NCI-H1417 (cell line): ENCODE measurements around the gene RAPGEF4.
"Not testable (repeated sequence)": the region's sequence is repeated elsewhere in the genome, so short reads cannot be mapped to it uniquely, and the experiment has no call there.

ENCODE experiments used
- DNase-seq, 3 experiments: peaks; one replicate each; lab custom pipeline; 2025; lab: John Stamatoyannopoulos, UW

RAPGEF4 gene

GRCh38 chr2:173034143-173034542 is 298.5 kb downstream of the RAPGEF4 start:
- DNase-seq = no peak

DNA sequence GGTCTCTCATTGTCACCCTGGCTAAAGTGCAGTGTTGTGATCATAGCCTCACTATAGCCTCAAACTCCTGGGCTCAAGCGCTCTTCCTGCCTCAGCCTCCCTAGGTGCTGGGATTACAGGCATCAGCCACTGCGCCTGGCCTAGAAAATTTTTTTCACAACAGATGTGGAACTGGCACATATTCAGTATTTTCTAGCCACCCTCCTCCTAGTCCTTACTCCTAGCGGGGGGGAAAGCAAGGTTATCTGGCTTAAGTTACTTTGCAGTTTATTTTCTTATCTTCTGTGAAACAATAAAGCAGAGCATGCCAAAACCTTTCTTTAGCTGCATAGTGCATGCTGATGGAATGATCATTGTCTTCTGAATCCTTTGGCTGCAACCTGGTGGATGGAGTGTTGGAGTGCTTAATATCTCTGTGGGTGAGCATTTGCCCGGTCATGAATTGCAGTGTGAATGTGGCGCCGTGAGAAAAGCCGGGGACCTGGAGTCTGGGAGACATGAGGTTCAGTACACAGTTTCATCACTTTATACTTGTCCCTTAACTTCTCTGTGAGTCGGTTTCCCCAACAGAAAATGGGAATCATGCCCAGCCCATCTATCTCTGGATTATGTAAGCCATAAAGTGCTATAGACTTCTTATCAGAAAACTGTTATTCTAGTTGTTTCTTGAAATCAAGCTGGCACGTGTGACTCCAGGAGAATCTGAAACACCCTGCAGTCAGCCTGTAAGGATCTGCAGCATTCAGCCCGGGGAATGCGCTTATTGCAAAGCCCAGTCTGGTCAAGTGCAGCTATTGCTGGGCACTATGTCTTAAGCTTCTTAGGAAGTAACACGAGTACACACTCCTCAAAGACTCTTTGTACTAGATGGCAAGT is 301.8 kb downstream of the RAPGEF4 start:
- DNase-seq = no peak

- DNase-seq = not testable (repeated sequence)
These were observed 302.6 kb downstream of the RAPGEF4 start for GRCh38 chr2:173038257-173038656.

GRCh38 chr2:173040729-173041128 is 305.1 kb downstream of the RAPGEF4 start:
- no peak for DNase-seq

DNA sequence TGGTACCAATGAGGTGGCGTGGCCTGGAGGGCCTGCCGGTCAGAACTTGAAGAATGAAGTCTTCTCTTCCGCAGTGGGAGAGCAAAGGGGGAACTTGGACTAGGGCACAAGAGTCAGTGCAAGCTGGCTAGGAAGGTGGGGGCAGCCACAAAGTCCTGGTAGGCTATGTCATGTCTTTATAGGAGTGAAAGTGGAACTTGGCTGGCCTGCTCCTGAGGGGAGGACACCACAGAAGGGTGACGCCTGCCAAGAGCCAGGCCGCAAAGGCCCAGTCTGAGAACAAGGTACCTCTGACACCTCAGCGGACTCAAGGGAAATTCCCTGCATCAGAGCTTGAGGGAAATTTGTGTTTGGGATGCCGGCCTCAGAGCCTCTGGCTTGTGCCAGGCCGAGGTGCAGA is 307.8 kb downstream of the RAPGEF4 start:
- DNase-seq = no peak

DNA sequence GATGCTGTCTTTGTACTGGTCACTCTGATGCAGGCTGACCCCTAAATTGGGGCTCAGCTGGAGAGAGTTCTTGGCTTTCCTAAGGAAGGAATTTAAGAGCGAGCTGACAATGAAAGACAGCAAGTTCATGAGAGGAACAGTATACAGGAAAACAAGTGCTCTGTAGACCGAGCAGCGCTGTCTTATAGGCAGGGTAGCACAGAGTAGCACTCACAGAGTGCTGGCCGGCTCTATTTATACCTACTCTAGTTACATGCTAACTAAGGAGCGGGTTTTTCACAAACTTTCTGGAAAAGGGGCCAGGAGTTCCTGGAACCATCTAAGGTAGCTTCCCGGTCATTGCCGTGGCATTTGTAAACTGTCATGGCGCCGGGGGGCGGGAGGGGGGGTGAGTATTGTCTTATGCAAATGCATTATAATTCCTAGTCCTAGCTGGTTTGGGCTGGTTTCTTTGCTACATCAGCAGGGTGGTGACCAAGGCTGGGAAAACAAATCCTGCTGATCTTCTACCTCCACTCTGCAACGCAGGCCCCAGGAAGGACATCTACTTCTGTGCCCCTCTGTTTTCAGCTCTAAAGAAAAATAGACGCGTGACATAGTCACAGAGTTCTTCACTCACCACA is 308.4 kb downstream of the RAPGEF4 start:
- no peak for DNase-seq

DNA sequence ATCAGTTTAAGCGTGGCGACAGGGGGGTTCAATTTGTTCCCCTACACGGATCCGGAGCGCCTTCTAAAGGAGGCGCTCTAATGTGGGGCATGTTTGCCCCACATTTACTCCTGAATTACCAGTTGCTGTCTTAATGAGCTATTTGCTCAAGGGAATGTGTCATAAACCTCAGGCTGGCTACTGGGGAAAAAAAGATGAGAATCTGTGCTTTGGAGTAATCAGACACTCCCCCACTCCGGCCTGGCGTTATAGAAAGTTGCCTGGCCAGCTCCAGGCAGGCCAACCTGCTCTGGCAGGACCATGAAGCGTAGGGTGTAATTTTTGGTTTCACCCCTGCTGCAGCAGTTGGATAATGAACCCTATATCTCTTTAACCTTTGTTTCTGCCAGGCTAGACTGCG is 309.0 kb downstream of the RAPGEF4 start:
- no peak for DNase-seq

DNA sequence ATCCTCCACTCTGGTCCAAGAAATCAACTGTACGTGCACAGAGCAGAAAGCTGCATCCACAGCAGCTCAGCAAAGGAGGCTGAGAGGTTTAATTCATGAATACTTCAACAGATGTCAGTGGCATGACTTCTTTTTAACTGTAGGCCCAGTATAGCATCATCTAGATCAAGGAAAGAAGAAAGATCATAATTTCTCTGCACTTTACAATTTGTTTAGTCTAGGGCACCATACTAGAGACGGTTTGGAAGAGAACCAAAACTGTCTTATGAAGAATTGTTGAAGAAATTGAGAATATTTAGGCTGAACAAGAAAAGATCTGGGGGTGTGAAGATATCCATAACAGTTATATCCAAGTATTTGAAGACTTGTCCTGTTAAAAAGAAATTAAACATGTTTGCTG is 309.5 kb downstream of the RAPGEF4 start:
- no peak for DNase-seq

- no peak for DNase-seq
These were observed 312.9 kb downstream of the RAPGEF4 start for GRCh38 chr2:173048522-173048896.

DNA sequence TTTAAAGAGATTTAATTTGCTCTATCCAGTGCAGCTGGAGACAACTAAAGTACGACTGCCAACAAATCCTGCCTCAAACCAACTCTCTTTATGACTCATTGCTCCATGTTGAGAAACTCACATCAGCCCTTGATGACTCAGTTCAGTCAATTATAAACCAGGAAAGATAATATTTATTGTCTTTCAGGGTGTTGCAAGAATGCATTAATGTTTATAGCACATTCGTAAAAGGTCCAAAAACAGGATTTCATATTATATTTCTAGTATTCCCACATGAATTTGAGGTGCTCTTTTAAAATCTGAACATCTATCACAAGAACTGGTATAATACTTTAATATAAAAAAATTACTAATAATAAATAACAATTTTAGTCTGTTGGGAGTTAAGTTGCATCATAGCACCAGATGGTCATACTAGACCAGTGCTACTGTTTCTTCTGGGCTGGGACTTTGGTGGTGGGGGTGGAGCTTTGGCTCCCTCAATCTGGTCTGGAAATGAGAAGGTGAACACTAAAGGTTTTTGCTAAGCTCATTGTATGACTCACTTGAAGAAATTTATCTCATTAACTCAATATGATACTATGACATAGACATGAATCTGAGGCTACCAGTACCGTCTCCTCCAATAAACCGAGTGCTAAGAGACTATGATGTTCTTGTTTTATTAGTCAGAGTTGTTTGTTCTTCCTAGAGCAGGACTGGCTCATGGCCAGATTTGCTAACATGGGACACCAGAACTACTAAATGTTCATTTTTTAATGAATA is 313.4 kb downstream of the RAPGEF4 start:
- DNase-seq = peak in 1 of 3 experiments; percentile 4

GRCh38 chr2:173049831-173050230 is 314.2 kb downstream of the RAPGEF4 start:
- DNase-seq = peak in 1 of 3 experiments; percentile 16

DNA sequence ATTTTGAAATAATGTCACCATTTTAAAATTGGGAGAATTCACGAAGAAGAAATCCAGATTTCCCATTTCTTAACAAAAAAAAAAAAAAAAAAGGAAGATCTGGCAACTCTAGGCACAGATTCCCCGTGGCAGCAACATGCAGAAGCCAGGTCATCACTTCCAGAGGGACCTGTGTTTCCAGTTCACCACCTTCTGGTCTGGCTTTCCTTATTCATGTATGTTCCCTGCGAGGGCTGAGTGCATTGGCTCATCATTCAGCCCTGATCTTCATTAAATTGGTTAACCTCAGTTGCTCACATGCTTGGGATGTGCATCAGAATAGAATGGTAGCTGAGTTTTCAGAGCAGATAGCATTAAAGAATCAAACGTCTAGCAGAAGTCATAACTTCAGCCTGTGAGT is 315.0 kb downstream of the RAPGEF4 start:
- DNase-seq = no peak

DNA sequence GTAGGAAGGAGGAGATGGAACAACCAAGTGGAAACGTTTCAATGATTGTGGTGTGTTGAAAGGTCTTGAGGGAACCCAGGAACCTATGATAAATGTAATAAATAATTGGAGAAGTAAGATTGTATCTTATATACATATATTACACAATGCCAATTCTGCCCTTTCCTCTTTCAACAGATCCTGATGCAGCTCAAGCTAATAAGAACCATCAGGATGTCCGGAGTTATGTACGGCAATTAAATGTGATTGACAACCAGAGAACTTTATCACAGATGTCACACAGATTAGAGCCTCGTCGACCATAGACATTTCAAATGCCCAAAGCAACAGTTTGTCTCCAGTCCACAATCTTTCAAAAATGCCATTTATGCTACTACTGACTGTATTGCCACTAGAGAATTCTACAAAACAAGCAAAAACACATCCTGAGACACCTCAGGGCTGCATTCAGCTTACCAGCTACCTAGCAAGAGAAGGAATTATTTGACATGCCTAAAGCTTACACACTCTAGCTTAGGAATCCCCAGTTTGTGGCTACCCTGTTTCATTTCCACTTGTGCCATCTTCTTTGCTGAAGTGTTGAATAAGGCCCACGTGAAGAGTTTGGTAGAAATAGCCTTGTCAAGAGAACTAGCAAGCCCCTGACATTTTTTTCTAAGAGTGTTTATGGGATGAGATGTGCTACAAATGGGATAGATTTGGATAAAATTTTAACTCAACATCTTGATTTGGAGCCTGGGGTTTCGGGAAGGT is 316.0 kb downstream of the RAPGEF4 start:
- no peak for DNase-seq

DNA sequence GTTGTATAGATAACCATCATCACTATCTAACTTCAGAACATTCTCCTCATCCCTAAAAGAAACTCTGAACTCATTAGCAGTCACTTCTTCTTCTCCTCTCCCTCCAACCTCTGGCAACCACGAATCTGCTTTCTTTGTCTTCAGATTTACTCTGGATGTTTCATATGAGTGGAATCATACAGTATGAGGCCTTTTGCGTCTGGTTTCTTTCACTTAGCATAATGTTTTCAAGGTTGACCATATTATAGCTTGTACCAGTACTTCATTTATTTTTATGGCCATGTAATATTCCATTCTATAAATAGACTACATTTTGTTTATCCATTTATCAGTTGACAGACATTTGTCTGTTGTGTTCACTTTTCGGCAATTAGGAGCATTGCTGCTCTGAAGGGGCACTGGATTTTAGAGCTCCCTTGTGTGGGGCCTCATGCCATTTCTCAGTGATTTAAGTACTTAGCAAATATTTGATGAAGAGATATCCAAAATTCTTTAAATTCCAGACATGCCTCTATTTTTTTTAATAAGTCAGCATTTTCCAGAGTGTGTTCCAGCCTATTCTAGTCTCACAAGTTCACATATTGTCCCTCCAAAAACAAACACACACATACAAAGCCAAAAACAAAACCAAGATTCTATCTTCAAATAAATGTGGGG is 317.5 kb downstream of the RAPGEF4 start:
- no peak for DNase-seq

DNA sequence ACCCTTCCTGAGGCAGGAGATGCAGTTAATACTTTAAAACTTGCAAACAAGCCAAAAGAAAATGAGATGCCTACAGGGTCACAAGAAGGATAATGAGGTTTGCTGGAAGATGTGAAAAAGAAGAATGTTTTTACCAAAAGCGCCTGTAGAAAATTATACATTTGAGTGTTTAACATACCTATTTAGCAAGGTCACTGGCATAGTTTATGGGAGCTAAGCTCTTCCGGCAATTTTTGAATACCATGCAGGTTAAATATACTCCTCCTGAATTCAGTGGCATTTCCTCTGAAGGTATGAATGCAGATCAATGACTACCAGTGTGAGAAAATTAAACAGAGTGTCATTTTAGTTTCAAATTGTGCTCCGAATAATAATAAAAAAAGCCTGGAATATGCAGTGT is 318.8 kb downstream of the RAPGEF4 start:
- no peak for DNase-seq

DNA sequence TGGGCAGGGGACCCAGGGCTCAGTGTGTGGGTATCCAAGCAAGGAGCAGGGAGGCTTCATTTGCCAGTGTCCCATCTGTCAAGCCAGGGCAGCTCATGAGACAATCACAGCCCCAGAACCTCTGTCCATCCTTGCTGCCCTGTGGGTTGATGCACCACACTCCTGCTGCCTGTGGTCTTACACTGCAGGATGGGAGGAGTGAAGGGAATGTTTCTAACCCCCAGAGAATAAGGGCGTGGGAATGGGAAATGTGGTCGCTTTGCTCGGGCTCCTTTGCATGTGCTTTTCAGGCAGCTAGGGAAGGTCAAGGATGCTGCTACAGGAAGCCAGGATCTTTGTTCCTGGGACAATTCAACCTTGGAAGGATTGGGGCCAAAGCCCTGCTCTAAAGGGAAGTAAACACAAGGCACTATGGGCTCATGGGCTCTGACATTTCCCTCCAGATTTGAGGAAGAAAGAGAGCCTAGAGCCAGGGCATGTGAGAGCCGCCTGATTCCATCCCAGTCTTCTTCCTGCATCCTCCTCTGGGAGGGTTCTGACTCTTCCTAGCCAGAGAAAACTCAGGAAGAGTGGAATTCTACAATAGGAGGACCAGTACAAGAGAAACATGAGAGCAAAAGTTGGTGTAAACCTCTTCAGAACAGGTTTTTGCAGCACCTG is 321.2 kb downstream of the RAPGEF4 start:
- DNase-seq = no peak

DNA sequence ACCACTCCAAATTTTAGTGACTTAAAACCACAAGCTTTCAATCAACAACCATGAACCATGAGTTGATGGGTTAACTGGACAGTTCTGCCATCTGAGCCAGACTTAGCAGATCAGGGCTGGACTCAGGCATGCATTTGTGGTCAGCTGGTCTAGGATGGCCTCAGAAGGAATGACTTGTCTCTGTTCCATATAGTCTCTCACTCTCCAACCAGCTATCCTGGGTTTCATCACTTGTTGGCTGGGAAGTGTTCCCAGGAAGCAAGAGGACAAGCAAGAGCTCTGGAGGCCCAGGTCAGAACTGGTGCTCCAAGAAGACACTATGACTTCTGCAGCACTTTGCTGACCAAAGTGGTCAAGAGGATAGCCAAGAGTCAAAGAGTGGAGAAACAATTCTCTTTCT is 322.5 kb downstream of the RAPGEF4 start:
- DNase-seq = no peak

- DNase-seq = no peak
These were observed 323.0 kb downstream of the RAPGEF4 start for GRCh38 chr2:173058673-173059072.

DNA sequence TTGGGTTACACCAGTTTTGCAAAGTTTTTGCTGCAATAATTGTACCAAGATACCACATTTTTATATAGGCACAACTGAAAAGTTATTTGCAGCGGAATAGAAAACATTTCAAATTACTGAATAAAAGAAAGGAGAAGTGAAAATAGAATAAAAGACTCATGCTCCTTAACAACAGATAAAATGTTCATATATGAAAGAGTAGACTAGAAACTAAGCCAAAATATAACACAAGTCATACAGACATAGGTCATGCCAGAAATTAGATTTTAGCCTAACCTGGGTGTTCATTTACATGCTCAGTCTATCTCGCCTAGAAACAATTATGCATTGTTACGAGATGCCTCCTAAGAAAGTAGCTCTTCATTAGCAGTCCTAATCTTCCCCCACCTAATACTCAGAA is 323.6 kb downstream of the RAPGEF4 start:
- no peak for DNase-seq

DNA sequence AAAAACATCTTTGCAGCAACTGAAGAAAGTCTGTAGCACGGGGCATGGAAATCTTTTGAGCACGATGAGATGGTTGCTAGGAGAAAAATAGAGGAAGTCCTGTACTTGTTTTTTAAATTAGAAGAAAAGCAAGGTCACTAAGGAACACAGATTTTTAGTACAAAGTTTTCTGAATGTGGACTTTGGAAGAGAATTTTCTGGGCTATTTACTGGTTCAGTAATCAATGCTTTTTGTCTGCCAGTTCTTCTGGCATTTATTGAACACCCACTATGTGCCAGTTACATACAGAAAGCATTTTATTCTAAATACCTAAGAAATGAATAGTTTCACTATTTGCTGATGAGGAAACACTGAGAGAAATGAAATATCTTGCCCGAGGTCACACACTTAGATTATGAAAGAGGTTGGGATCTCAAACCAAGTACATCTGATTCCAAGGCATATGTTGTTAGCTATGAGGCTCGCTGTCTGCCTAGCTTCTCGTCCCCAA is 324.4 kb downstream of the RAPGEF4 start:
- no peak for DNase-seq

GRCh38 chr2:173062801-173063200 is 327.2 kb downstream of the RAPGEF4 start:
- DNase-seq = no peak
